HG03460 (cell line): ENCODE measurements around the gene SPIN2B.

ENCODE experiments used
- ATAC-seq: cut with Tn5 transposase; IDR thresholded peaks from one replicate; pipeline ENCODE4 v1.9.1; 2021; ENCODE audit not compliant: unreplicated experiment

The SPIN2B gene

DNA sequence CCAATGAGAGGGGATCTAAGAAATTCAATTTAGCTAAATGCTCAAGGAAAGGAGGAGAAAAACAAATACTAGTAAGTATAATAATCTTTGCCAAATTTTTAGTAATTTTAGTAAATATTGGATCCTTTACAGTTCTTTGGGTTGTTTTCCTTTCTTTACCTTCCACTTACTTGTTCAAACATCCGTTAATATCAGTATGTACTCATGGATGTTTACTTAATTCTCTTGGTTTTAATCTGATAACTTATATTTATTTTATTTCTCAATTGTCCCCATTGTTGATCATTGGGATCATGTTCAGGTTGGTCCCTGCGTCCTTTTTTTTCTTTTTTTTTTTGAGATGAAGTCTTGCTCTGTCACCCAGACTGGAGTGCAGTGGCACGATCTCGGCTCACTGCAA, 46.9 kb downstream of the SPIN2B start:
- no peak for ATAC-seq

DNA sequence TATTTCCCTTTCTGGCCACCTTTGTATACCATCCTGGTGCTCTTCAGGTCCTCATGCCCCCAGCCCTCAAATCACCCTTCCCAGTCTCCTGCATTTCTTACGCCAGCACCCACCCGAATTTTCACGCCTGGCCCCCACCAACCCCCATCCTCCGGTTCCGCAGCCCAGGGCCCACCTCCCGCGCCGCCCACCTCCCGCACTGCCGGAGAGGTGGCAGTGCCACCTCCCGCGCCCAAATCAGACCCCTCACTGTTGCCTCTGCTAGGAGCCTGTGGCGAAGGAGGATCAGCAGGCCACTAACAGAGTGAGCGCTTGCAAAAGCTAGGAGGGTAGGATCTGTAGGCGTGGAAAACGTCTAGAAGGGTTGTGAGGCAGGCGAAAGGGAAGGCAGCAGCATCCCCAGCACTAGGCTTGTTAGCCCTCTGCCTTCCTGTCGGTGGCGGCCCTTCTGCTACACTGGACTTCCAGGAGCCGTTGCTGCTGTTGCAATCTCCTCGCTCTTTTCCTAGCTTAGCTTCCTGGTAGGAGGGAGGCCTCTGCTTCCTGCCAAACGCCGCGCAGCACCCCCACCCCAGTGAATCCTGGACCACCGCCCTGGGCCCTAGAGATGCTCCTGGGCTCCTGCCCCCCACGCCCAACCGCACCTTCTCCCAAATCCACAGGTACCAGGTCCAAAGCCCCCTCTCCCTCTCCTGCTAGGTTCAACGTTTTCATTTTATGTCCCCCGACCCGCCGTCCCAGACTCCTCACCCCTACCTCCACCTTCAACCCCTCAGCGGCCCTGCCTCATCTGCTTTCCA, 51.0 kb downstream of the SPIN2B start:
- no peak for ATAC-seq
